Keratinocyte (primary cell): Measurements from ENCODE around the gene NCKAP5.

Source experiments
- CTCF ChIP-seq, 3 experiments: IDR thresholded peaks in 1 of 3; conservative IDR thresholded peaks in 1 of 3; optimal IDR thresholded peaks in 1 of 3; 2 replicates in 2 of 3; 3 replicates in 1 of 3; pipeline versions ENCODE3 to v1.5.1; 2011; ENCODE audit warnings: low read length in 3 of 3, mild to moderate bottlenecking in 3 of 3, moderate library complexity in 2 of 3, control low read depth in 1 of 3, inconsistent platforms in 1 of 3; ENCODE audit not compliant: insufficient read depth in 2 of 3; ENCODE audit errors: extremely low read depth in 1 of 3
- EZH2 ChIP-seq: IDR thresholded peaks from one replicate; pipeline ENCODE4 v1.6.1; 2012; ENCODE audit warnings: inconsistent platforms, mild to moderate bottlenecking, low read length, moderate library complexity

- TF ChIP-seq CTCF (optimal IDR thresholded peaks at IDR 0.05 in 1 of 3, IDR thresholded peaks at IDR 0.05 in 1 of 3, conservative IDR thresholded peaks at IDR 0.05 in 1 of 3; ENCODE audit: extremely low read depth in 1 of 3, insufficient read depth in 2 of 3, low read length in 3 of 3) (no peak), EZH2 (no peak)
Observed at GRCh38 chr2:133415210-133415876, 152.9 kb downstream of the NCKAP5 start.
